Liver (tissue), 9 donors: ENCODE results near the gene SERPINH1. TPM values are rescaled to one million over a fixed set of nuclear protein-coding genes. Genes with fewer than 3 reads are reported as not detected.

Source experiments
- DNase-seq: peaks from one replicate; pipeline ENCODE4 v3.0.0-alpha.2; 2017; ENCODE audit warnings: low spot score
- H3K27ac ChIP-seq, 2 donors: one replicate each; pipeline ENCODE4 v1.7.0; 2013; ENCODE audit warnings: inconsistent platforms in 2 of 2, low read length in 2 of 2, control low read depth in 1 of 2, low read depth in 1 of 2, mild to moderate bottlenecking in 1 of 2
- H3K27me3 ChIP-seq, 4 donors: one replicate each; pipeline versions ENCODE4 v1.6.1 to v1.7.0; 2013; ENCODE audit warnings: low read length in 3 of 4, inconsistent platforms in 1 of 4, mild to moderate bottlenecking in 1 of 4, moderate library complexity in 1 of 4; ENCODE audit not compliant: control insufficient read depth in 4 of 4, insufficient read depth in 4 of 4
- H3K36me3 ChIP-seq, 4 donors: one replicate each; pipeline versions ENCODE4 v1.6.1 to v1.7.0; 2013; ENCODE audit warnings: low read length in 3 of 4, mild to moderate bottlenecking in 3 of 4, low read depth in 1 of 4, moderate library complexity in 1 of 4; ENCODE audit not compliant: control insufficient read depth in 4 of 4, insufficient read depth in 3 of 4
- H3K4me1 ChIP-seq, 4 donors: one replicate each; pipeline versions ENCODE4 v1.6.1 to v1.7.0; 2013; ENCODE audit warnings: low read length in 3 of 4, mild to moderate bottlenecking in 3 of 4, moderate library complexity in 1 of 4; ENCODE audit not compliant: control insufficient read depth in 4 of 4, insufficient read depth in 4 of 4
- H3K4me3 ChIP-seq, 3 donors: one replicate each; pipeline versions ENCODE4 v1.6.1 to v1.7.0; 2013; ENCODE audit warnings: low read length in 3 of 3, control low read depth in 1 of 3, low read depth in 1 of 3, mild to moderate bottlenecking in 1 of 3
- H3K9ac ChIP-seq, 2 donors: one replicate each; pipeline ENCODE4 v1.7.0; 2013; ENCODE audit warnings: low read length in 2 of 2, mild to moderate bottlenecking in 2 of 2, moderate library complexity in 2 of 2, control low read depth in 1 of 2, low read depth in 1 of 2
- H3K9me3 ChIP-seq, 4 donors: one replicate each; pipeline versions ENCODE4 v1.6.1 to v1.7.0; 2013; ENCODE audit warnings: low read length in 3 of 4; ENCODE audit not compliant: control insufficient read depth in 4 of 4
- ATF3 ChIP-seq: IDR thresholded peaks from 2 replicates; pipeline ENCODE4 v1.6.1; 2016; ENCODE audit warnings: antibody characterized with exemption
- CTCF ChIP-seq: fragments of 150-350 bp; IDR thresholded peaks from 2 replicates; pipeline ENCODE4 v1.5.1; 2017; ENCODE audit warnings: improper control_type of control experiment, low read depth, low read length; ENCODE audit not compliant: missing input control
- EGR1 ChIP-seq, 2 donors: IDR thresholded peaks; 2 replicates each; pipeline ENCODE4 v1.6.1; 2016 to 2018; ENCODE audit warnings: antibody characterized with exemption in 2 of 2, low read depth in 2 of 2
- FOXA1 ChIP-seq: IDR thresholded peaks from 2 replicates; pipeline ENCODE4 v1.6.1; 2016; ENCODE audit warnings: antibody characterized with exemption
- FOXA2 ChIP-seq: IDR thresholded peaks from 2 replicates; pipeline ENCODE4 v1.6.1; 2016; ENCODE audit warnings: antibody characterized with exemption
- GABPA ChIP-seq, 2 donors: IDR thresholded peaks in 1 of 2; conservative IDR thresholded peaks in 1 of 2; 2 replicates each; pipeline ENCODE4 v1.6.1; 2016; ENCODE audit warnings: antibody characterized with exemption in 2 of 2, mild to moderate bottlenecking in 1 of 2, moderate library complexity in 1 of 2
- HNF4A ChIP-seq, 2 donors: conservative IDR thresholded peaks; 2 replicates each; pipeline ENCODE4 v1.6.1; 2016; ENCODE audit warnings: antibody characterized with exemption in 2 of 2, mild to moderate bottlenecking in 2 of 2
- JUND ChIP-seq, 2 donors: IDR thresholded peaks; 2 replicates each; pipeline ENCODE4 v1.6.1; 2016; ENCODE audit warnings: antibody characterized with exemption in 2 of 2
- MAX ChIP-seq: IDR thresholded peaks from 2 replicates; pipeline ENCODE4 v1.6.1; 2016; ENCODE audit warnings: antibody characterized with exemption
- NR2F2 ChIP-seq: IDR thresholded peaks from 2 replicates; pipeline ENCODE4 v1.6.1; 2016; ENCODE audit warnings: antibody characterized with exemption
- RAD21 ChIP-seq, 2 donors: IDR thresholded peaks; 2 replicates each; pipeline ENCODE4 v1.6.1; 2016; ENCODE audit warnings: antibody characterized with exemption in 2 of 2, mild to moderate bottlenecking in 2 of 2
- REST ChIP-seq: IDR thresholded peaks from 2 replicates; pipeline ENCODE4 v1.6.1; 2016; ENCODE audit warnings: antibody characterized with exemption, mild to moderate bottlenecking
- RXRA ChIP-seq, 2 donors: IDR thresholded peaks; 2 replicates each; pipeline ENCODE4 v1.6.1; 2017 to 2018; ENCODE audit warnings: antibody characterized with exemption in 2 of 2, mild to moderate bottlenecking in 1 of 2
- SP1 ChIP-seq: IDR thresholded peaks from 2 replicates; pipeline ENCODE4 v1.6.1; 2018; ENCODE audit warnings: antibody characterized with exemption, mild to moderate bottlenecking
- TAF1 ChIP-seq: conservative IDR thresholded peaks from 2 replicates; pipeline ENCODE4 v1.6.1; 2016; ENCODE audit warnings: antibody characterized with exemption, mild to moderate bottlenecking
- YY1 ChIP-seq: IDR thresholded peaks from 2 replicates; pipeline ENCODE4 v1.6.1; 2016; ENCODE audit warnings: antibody characterized with exemption, mild to moderate bottlenecking
- ZBTB33 ChIP-seq: IDR thresholded peaks from 2 replicates; pipeline ENCODE4 v1.6.1; 2016; ENCODE audit warnings: antibody characterized with exemption
- WGBS: extraction: QIAGEN DNeasy Blood & Tissue Kit; methylation state at CpG from one replicate; pipeline ENCODE4 v1.1.7; 2013; 5-methylcytosine and 5-hydroxymethylcytosine counted together
- polyA plus RNA-seq, 2 donors: library from polyadenylated mRNA; stranded (reverse) in 1 of 2; unstranded in 1 of 2; fragments of 200-250 nt in 1 of 2; fragments of >200 nt in 1 of 2; fragmentation: Nextera tagmentation in 1 of 2; extraction: Ambion mirVana in 1 of 2; gene quantifications; one replicate each; pipeline versions ENCODE4 v1.2.1 to v1.2.3, GENCODE V29; 2013 to 2015
- total RNA-seq, 2 donors: library from RNA; depleted of rRNA; stranded (reverse); fragments of >200 nt; gene quantifications; one replicate each; pipeline ENCODE4 v1.2.3, GENCODE V29; 2014
- donor health status: healthy.
- donor health status: healthy.
- donor health status: healthy.
- donor health status: healthy.
- donor health status: healthy.

Gene SERPINH1
- total and polyA plus RNA-seq, 4 donors = 5.0 to 118 (median 68.7) TPM

GRCh38 chr11:75518771-75519653 is 43.0 kb upstream of the SERPINH1 start:
- TF ChIP-seq REST (no peak), RXRA (IDR thresholded peaks at IDR 0.05) (no peak), YY1 (no peak)
- H3K27me3 ChIP-seq = no peaks in the 10 kb centered on the region
- no peak overlapping the region for H3K27ac ChIP-seq
- peaks cover 4 to 23% (median 16%) of the 10 kb centered on the region in 4 donors for H3K4me1 ChIP-seq
- H3K9ac ChIP-seq = no peak overlapping the region
- no peak overlapping the region for H3K4me3 ChIP-seq
- WGBS = 85% methylated on average over 9 of the region's 9 CpGs
- DNase-seq = no peak
- H3K36me3 ChIP-seq = no peaks in the 10 kb centered on the region
- peaks cover 0 to 2% (median under 1%) of the 10 kb centered on the region in 4 donors for H3K9me3 ChIP-seq

- whole genome bisulfite sequencing = 40% methylated on average over 7 of the region's 7 CpGs
- peaks cover 0 to 2% (median under 1%) of the 10 kb centered on the region in 4 donors for H3K9me3 ChIP-seq
- H3K36me3 ChIP-seq = no peaks in the 10 kb centered on the region
- H3K27me3 ChIP-seq = no peaks in the 10 kb centered on the region
- H3K4me1 ChIP-seq = peaks cover 8 to 33% (median 20%) of the 10 kb centered on the region in 4 donors
- DNase-seq = no peak
- TF ChIP-seq RAD21 (IDR thresholded peaks at IDR 0.05) = no peak
- no peak for TF ChIP-seq ZBTB33
- no peak for TF ChIP-seq REST
- TF ChIP-seq YY1 = no peak
- no peak for TF ChIP-seq EGR1 (IDR thresholded peaks at IDR 0.05; ENCODE audit: low read depth in 2 of 2)
- TF ChIP-seq SP1 = peak; percentile 8
- no peak for TF ChIP-seq CTCF
- TF ChIP-seq RXRA (IDR thresholded peaks at IDR 0.05) = peak in 1 of 2 donors; percentile 65
- no peak for TF ChIP-seq GABPA (IDR thresholded peaks at IDR 0.05 in 1 of 2, conservative IDR thresholded peaks at IDR 0.05 in 1 of 2)
- no peak for TF ChIP-seq TAF1
- TF ChIP-seq FOXA1 = no peak
- peak in 1 of 2 donors; percentile 28 for TF ChIP-seq HNF4A (conservative IDR thresholded peaks at IDR 0.05)
- TF ChIP-seq FOXA2 = no peak
- TF ChIP-seq NR2F2 = no peak
- no peak for TF ChIP-seq JUND (IDR thresholded peaks at IDR 0.05)
- TF ChIP-seq ATF3 = no peak
- TF ChIP-seq MAX = no peak
- peak overlapping the region in 1 of 2 donors; percentile 15 for H3K27ac ChIP-seq
- no peak overlapping the region for H3K4me3 ChIP-seq
- no peak overlapping the region for H3K9ac ChIP-seq
These were observed 41.4 kb upstream of the SERPINH1 start for GRCh38 chr11:75520688-75521087.
